Measurements from ENCODE around the gene BIRC5.
"Not testable (repeated sequence)": the region's sequence is repeated elsewhere in the genome, so short reads cannot be mapped to it uniquely, and the experiment has no call there.

The BIRC5 gene

DNA sequence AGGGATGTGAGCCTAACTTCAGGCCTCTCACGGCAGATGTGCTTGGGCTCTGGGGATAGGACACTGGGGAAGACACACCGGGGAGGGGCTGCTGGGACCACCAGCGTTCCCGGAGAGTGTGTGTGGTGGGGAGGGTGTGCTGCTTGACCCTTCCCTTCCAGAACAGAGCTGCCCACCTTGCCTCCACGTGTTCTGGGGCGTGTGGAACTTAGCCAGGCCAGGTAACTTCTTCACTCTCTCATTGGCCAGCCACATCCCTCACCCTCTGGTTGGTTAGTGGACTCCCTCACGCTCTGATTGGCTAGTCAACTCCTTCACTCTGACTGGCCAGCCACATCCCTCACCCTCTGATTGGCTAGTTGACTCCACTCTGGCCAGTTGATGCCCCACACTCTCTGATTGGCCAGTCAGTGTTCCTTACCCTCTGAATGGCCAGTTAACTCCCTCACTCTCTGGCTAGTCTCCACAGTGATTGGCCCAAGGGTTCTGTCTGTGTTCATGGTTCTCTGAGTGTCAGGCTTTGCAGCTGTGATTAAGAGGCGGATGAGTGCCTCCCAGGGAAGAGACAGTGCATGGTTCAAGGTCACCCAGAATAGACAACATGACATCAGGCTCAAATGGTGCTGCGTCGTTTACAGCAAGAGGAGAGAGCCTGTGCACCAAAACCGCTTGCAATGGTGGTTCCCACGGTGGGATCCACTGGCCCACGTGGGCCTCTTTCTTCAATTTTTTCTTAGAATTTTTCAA, 27.4 kb downstream of the BIRC5 start:
- no peak for DNase-seq

DNA sequence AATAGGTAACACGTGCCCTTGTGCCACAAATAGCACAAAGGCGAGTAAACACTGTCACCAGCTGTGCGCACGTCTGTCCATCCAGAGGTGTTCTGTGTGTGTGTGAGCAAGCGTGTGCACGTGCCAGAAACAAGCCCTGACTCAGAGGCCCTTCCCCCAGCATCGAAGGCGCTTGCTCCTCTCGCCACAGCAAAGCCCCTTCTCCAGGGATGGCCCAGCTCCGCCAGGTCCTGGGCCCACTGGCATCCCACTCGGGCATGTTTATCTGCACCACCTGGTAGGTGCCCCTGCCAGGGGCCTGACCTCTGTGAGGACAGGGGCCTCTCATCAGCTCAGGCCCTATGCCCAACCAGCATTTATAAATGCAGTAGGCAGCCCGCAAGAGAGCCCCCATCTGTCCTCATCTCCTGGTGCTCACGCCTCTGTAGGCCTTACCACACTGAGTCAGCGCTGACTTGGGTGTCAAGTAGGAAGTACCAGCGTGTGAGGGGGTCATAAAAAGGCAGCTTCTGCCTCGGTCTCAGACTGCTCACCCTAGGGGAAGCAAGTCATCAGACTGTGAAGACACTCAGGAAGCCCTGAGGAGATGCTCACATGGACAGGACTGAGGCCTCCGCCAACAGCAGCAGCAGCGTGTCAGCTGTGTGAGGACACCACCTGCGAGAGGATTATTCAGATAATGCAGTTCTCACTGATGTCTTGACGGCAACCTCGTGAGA, 28.1 kb downstream of the BIRC5 start:
- no peak for DNase-seq

DNA sequence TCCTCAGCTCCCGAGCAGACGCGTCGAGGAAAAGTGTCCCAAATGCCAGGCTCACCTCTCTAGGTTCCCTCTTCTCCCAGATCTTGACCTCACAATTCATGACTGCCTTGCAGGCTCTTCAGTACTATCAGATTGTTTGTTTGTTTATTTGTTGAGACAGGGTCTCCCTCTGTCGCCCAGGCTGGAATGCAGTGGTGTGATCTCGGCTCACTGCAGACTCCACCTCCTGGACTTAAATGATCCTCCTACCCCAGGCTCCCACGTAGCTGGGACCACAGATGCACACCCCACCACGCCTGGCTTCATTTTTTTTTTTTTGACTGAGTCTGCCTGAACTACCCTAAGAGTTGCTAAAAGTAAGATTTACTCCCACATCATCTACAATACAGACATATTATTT, 33.3 kb downstream of the BIRC5 start:
- no peak for DNase-seq

DNA sequence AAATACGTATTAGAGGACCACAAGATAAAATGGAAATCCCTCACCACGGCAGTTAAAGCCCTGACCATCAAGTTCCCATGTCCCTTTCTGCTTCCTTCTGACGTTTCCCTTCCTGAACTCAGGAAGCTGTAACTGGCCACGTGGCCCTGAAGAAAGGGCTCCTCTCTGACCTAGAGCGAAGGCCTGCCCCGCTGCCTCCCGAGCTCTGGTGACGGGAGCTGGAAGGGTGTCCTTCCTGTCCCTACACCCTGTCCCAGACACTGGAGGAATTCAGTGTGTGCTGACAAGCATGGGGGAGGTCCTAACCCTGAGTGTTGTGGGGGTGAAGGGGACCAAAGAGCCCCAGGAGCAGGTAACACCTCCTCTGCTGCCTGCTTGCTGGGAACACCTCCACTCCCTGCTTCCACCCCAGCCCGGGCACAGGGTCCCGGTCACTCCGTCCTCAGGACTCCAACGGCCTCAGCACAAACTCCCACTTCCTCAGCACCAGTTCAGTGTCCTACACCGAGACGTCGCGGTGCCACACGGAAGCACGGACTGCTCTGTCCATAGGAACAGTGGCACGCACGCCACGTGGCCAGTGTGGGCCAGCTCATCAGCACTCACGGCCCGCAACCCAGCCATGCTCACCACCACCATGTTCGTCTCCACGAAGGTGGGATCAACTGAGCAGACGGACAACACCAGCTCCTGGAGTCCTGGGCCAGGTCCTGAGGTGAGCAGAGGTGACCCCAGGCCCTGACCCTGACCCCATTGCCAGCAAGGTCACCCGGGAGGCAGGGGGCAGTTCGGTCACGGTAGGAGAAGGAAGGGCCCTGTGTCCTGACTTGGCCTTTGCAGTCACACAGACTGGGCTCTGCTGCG, 34.2 kb downstream of the BIRC5 start:
- DNase-seq: no peak

DNA sequence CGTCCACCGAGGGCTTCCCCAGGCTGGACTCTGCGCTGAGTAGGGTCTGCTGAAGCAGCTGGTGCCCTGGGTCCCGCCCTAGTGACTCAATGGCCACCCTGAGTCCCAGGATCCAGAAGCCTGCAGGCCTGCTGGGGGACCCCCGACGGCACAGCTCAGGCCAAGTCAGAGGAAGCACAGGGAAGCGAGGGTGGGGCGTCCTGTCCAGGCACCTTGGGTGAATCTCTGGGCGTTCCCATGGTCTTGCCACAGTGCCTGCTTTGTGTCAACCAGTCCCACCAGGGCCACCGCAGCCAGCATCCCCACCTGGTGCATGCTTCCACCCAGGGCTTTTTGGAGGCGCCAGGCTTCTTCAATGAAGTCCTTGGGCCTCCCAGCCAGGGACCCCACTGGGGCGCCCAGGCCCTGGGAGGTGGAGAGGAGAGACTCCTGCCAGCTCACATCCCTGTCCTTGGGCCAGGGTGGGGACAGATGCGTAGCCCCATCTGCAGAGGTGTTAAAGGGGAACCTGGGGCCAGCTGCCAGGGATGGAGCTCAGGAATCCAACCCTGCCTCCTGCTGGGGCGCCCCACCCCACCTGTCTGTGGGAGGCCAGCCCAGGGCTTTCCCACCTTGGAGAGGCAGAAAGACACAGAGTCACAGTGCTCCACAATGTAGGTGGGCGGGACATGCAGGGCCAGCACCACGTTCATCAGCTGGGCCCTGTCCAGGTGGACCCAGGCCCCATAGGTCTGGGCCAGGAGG, 35.2 kb downstream of the BIRC5 start:
- no peak for DNase-seq

DNA sequence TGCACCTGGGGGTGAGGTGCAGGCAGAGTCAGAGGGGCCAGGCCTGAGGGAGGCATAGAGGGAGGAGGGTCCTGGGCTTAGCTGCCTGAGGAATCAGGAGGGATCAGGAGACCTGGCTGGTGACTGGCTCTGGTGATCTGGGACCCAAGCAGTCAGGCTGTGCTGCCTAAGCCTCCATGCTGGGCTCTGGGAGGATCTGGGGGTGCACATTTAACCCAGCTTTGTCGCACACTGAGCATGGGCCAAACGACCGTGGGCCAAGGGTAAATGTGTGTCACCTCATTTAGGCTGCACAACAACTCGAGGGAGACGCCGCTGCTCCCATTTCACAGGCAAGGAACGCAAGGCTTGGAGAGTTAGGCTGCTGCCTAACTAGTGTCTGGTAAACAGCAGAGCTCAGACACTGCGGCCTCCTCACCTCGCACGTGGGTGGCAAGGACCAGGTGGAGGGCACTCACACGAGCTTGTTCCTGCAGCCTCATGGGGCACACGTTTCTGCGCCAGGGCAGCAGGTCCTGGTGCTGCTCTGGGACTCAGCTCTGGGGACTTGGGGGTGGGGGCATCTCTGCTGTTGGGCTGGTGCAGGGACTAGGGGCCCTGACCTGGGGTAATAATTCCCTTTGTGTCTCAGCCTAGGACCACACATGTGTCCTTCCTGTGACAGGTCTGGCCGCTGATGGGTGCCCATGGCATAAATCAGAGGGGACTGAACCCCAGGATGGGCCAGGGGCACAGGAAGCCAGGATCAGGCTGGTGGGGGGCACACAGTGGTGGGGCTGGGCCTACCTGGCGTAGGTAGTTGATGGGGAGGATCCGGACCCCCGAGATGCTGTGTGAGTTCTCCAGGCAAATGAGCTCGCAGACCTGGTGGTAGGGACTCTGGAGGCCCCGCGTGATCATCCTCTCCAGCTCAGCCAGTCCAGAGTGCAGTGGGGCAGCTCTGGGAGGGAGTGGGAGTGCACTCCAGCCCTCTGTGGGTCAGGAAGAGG, 36.1 kb downstream of the BIRC5 start:
- no peak for DNase-seq

DNA sequence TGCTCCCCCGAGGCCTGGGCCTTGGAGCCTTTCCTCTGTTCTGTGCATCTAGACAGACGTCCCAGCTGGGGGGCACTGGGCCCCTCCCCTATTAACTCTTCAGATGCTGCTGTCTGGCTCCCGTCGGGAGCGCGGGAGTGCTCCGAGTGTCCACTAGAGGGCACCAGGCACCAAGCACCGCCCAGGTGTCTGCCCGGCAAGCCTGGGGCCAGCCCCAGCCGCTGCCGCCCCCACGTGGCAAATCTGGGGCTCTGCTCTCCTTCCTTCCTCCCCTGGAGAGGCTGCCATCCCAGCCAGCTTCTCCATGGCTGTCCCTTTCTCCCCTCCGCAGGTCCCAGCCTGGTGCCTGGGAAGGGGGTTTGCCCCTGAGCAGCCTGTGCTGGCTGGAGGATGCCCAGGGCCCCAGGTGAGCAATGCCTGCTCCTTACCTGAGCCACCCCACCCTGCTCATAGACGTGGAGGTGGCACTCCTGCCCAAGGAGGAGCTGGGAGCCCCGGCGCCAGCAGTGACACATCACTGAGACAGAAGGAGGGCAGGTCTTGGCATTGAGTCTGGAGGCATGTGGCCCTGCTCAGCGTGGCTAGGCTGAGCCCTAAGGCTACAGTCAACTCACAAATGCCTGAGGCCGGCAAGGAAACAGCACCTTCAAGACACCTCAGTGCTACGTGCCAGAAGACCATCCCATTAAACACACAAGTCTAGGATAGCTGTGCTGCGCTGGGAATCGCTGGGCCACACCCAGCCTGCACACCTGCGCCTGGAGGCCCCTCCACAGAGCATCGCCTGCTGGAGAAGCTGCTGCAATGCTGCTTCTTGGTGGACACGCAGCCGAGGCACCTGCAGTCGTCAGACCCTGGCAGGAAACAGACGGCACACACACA, 37.1 kb downstream of the BIRC5 start:
- peak; percentile 91 for DNase-seq

DNA sequence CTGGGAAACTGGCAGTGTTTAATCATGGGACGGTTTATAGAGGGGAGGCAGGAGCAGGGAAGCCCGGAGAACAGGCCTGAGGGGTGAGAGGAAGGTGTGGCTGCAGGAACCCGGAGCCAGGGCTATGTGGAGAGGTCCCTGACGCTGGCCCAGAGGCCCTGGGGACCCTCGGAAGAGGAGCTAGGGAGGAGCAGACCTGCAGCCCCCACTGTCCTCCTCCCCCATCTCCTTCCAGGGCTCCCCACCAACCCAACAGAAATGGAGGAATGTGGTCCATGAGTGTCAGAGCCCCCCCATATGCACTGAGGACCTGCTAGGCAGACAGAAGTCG, 37.7 kb downstream of the BIRC5 start:
- DNase-seq: no peak

DNA sequence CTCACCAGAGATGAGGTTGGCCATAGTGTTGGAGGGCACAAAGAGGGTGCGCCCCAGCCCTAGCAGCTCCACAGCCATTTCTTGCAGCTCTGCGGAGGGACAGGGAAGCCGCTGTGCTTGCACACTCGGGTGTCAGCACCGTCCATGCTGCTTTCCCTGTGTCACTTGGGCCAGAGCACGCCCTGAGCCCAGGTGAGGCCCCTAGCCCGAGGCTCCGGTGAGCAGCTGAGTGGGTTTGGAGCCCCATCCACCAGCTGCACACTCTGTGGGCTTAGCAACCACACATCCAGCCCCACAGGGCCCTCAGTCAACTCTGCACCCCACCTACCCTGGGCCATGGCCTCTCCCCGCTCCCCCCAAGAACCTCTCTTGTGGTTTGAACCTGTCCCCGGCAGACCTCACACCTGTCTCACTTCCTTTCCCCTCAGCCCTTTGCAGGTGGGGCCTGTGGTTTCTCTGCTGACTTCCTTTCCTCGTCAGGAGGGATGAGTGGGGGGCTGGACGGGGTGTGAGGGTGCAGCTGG, 38.1 kb downstream of the BIRC5 start:
- DNase-seq: peak; percentile 27

DNA sequence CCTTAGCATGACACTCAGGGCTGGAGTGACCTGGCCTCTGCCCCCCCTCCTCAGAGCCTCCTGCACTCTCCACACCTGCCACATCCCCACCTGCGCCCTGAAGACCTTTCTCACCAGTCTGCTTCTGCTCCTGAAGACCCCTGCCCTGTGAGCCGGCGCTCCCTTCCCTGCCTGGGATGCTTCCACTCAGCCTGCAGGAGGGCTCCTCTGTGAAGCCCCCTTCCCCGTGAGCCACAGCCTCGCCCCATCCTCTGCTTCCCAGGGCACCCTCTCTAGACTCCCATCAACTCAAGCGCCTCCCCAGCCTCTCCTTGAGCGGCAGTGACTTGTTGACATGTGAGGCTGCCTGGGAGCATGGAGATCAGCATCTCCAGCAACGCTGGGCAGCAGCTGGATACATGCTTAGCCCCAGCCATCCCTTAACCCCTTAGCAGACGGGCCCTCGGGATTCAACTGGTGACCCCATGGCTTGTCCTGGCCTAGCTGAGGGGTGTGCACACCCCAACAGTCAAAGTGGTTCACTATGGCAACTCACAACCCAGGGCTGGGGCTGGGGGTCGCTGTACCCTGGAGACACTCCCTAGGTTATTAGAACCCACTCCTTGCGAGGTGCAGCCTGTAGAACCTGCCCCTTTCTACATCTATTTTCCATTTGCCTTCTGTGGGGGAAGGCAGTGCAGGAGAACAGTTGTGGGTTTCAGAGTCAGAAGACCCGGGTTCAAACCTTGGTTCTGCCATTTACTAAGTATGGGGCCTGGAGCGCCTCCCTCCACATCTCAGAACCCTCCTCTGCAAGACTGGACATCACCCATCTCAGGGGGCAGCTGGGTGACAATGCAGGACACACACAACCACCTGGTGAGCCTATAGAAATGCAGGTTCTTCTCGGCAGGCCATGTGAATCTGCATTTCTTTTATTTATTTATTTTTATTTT, 38.9 kb downstream of the BIRC5 start:
- DNase-seq: no peak

DNA sequence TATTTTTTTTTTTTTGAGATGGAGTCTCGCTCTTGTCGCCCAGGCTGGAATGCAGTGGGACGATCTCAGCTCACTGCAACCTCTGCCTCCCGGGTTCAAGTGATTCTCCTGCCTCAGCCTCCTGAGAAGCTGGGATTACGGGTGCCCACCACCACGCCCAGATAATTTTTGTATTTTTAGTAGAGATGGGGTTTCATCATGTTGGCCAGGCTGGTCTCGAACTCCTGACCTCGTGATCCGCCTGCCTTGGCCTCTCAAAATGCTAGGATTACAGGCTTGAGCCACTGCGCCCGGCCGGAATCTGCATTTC, 39.5 kb downstream of the BIRC5 start:
- DNase-seq: not testable (repeated sequence)

DNA sequence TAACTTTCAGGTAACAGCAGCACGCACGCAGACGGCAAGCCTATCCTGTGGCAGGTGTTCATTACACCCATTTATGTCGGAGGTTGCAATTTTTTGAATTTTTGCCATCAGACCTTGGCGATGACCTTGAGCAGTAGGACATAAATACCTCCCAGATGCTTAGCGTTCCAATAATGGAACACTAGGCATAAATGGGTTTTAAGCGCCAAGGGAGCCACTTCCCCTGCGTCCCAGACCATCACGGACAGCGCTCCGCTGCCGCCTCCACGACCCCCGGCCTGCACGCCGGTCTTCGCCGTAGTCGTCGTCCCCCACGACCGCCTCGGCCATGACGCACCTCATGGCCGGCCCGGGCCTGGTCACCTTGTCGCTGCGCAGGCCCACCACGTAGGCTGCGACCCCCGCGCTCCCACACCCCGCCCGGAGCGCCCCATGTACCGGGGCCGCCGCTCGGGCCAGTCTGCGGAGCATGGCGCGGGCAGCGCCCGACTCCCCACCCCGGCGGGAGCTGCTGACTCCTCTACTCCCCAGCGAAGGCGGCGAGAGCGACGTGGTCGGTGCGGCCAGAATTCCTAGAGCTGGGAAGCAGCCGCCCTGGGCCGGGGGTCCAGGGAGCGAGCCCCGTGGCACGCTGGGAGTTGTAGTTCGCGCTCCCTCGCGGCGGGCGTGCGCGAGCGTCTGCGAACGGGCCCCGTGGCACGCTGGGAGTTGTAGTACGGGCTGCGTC, 40.1 kb downstream of the BIRC5 start:
- DNase-seq: peak; percentile 87

DNA sequence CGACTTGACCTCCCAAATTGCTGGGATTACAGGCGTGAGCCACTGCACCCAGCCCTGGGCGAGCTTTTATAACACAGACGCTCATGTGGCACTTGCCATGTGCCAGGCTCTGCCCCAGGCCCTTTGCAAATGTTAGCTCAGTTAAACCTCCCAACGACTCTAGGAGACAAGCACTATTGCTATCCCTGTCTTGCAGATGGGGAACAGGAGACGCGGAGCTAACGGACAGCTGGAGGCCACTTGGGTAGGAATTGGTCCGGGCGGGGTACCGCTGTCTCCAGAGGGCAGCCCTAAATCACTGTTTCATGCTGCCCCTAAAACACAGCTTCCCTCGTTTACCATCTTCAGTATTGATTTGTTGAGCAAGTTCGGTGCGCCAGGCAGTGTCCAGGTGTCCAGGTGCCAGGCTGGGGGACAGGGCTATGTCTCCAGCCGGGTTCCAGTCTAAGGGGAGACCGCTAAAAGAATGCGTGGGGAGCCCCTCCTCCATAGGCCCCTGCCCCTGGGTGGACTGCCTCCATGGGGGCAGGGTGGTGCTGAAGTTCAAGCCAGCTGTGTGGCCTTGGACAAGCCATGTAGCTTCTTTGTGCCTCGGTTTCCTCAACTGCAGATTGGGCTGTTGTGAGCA, 41.1 kb downstream of the BIRC5 start:
- DNase-seq: no peak

DNA sequence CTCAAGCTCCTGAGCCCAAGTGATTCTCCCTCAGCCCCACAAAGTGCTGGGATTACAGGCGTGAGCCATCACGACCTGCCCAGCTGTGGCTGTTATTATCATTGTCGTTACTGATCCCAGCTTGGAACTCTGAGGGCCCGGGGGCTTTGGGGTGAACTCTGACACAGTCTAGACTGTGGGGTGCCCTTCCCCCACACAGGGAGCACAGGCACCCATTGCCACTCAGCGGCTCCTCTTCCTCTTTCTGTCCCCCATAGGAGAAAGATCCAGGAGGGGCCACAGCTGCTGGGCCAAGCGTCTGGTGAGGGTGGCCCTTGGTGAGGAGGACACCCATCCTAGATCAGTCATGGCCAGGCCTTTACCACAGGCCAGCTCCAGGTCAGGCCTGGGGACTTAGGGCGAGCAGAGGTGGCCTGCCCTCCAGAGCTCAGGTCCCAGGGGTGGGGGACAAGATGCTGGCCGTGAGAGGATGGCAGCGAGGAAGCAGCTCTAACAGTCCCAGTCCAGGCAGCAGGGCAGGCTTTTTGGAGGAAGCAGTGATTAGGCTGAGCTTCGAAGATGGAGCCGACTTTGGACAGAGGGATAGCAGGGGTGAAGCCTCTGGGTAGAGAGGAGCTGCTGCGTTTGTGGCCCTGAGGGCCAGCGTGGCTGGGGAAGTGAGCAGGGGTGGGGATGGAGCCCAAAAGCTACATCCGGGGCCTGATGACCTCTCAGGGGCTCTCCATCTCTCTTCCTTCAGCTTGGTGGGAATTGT, 42.1 kb downstream of the BIRC5 start:
- DNase-seq: no peak

DNA sequence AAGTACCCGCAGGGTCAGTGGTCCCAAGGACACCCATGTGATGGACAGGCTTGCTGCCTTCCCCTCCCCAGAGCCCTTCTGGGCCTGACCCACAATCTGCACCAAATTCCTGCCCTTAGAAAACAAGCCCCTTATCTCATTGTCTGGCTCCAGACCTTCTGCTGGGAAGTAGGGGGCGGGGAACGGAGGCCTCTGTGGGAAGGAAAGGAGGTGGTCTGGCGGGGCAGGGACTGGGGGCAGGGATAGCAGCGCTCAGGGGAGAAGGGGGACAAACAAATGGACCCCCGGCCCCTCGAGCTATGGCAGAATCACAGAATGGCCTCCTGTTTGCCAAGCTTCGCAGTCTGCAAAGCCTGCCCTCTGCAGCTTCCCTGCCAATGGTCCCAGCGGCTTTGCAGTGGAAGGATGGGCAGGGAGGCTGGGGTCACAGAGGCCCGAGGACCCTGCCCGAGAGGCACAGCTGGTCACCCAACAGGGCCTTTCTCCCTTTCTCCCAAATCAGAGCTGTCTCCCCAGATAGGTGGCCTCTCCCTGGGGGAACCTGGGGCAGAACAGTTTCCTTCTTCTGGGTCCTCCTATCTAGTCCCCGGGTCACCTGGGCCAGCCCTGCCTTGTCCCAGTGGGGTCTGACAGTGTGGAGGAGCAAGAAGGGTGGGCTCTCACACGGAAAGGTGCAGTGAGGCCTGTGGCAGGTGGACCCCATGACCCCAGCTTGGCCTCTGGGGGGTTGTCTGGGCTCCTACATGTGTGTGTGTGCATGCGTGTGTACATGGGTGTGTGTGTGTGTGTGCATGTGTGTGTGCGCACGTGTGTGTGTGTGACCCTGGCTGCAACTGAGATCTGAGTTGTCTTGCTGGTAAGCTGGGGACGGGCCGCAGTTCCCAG, 42.9 kb downstream of the BIRC5 start:
- DNase-seq: no peak

DNA sequence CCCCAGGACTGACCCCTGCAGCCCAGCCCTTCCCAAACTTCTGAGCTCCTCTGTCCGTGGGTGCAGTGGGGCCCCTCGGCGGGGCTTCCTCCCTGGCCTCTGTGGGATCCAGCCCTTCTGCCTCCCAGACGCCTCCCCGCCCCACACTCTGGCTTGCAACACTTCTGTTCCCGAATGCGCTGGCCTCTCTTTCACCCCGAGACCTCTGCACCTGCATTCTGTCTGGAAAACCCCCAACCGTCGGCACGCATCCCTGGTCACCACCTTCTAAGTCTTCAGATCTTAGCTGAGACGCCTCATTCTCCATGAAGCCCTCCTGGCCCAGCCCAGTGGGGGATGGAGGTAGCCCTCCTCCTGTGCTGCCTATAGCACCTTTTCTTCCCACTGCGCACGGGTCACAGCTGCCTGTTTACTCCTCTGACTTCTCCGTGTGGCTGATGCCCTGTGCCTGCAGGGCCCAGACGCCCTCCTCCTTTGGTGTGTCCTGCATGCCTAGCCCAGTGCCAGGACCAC, 43.8 kb downstream of the BIRC5 start:
- no peak for DNase-seq

Data from activated CD4-positive, alpha-beta T cell treated with anti-CD3 and anti-CD28 coated beads, Interleukin-2, amount 50 U/mL, for 16 hours (primary cell).